Choroid plexus epithelial cell (primary cell): ENCODE data around the gene ASF1B.
A peak's percentile ranks its signal among the peaks of the same experiment; 100 is the strongest.

Source experiments
- DNase-seq: peaks from one replicate; pipeline ENCODE4 v3.0.0-alpha.2; 2010; ENCODE audit warnings: low read depth
- H3K4me3 ChIP-seq: 2 replicates; pipeline ENCODE4 v1.5.1; 2011; ENCODE audit warnings: low read depth, mild to moderate bottlenecking, control low read depth, low read length, moderate library complexity
- CTCF ChIP-seq: conservative IDR thresholded peaks from 2 replicates; pipeline ENCODE4 v1.5.1; 2011; ENCODE audit warnings: low read depth, mild to moderate bottlenecking, control low read depth, inconsistent platforms, low read length, moderate library complexity

The ASF1B gene

DNA sequence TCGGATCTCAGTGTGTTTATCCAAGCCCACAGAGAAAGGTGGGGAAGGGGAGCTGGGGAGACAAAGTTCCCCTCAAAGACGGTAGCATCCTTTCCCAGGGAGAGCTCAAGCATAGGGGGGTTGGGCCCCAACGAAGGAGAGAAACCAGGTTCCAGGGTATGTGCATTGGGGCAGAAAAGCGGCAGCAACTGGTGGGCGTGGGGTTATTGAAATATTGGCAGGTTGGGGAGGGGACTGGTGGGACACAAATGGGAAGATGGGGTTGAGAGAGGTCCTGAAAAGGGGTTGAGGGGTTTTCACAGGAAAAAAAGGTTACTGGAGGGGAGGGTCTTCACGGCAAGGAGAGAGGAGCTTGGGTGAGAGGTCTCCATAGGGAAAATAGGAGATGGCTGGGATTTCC is 1.0 kb downstream of the ASF1B start:
- no peak overlapping the region for H3K4me3 ChIP-seq
- no peak for TF ChIP-seq CTCF
- no peak for DNase-seq

DNA sequence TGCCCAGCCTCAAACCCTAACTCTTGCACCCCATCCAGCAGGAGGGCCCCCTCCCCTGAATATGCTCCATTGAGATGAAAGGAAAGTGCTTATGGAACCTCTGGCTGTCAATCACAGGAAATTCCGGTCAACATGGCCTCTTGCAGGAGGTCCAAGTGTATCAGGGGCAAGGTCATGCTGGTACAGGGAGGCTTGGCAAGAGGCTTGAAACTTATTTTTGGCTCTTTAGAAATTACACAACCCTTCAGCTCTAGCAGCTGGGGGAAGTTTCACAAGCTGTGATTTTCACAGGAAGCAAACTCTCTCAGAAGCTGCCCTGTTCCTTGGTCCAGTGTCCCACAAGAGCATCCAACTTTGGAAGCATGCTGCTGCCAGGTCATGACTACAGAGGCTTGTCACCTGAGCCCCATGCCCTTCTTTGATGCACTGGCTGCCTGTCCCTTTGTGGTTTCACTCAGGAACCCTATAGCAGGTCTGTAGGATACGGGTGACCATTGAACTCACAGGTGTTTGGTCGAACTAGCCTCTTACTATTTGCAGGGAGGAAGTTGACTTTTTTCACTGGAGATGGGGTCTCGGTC is 8.4 kb downstream of the ASF1B start:
- DNase-seq: peak; percentile 33
- TF ChIP-seq CTCF: no peak
- no peak overlapping the region for H3K4me3 ChIP-seq

GRCh38 chr19:14127176-14127575 is 9.2 kb downstream of the ASF1B start:
- no peak for TF ChIP-seq CTCF
- no peak overlapping the region for H3K4me3 ChIP-seq

GRCh38 chr19:14122924-14123323 is 13.5 kb downstream of the ASF1B start:
- no peak overlapping the region for H3K4me3 ChIP-seq
- no peak for DNase-seq
- no peak for TF ChIP-seq CTCF

More at GRCh38 chr19:14127176-14127575, 9.2 kb downstream of the ASF1B start:
- no peak for DNase-seq

DNA sequence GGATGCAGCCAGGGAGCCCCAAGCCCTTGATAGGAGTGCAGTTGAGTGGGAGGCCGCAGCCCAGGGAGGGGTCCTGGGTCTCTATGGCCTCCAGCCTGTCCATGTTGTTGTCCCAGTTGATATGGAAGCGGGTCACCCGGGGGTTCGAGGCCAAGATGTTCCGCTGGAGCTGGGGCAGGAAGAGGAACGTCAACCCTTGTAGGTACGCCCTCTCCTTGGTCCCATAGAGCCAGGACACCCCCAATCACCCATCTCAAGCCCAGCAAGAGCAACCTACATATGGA is 15.9 kb downstream of the ASF1B start:
- no peak overlapping the region for H3K4me3 ChIP-seq
- no peak for TF ChIP-seq CTCF
- no peak for DNase-seq

DNA sequence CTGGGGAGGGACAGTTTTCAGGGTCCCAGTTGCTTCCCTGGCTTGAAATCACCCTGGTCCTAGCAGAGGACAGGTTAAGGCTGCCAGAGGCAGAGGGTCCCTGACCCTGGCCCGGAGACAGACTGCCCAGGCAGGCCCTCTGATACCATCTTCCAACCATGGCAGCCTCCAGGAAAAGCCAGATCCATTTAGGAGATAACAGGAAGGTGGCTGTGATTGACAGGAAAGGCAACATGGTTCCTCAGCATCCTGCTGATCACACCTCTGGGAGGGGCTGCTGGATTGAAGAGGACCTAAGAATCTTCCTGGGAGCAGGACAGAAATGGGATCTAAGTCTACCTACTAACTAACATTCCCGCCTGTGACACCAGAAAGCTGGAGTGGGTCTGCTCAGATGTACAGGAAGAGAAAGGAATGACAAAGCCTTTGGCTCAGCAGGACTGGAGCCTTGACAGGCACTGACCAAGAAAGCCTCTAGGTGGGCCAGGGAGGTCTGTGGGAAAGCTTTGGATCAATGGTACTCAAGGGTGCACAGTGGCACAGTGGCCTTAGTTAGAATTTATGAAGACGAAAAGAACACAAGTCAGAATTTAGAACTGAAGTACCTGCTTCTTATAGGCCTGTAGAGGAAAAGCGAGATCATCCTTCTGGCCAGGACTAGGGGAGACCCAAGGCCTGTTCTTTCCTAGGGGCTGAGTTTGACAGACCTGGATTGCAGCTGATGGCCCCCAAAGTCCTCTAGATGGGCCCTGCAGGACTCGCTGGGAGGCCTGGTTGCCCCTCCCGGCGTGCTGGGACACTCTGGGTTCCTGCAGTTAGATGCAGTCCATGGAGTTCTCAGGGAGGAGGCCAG is 16.5 kb downstream of the ASF1B start:
- H3K4me3 ChIP-seq: no peak overlapping the region
- no peak for TF ChIP-seq CTCF
- no peak for DNase-seq

- no peak for DNase-seq
- no peak overlapping the region for H3K4me3 ChIP-seq
- no peak for TF ChIP-seq CTCF
Observed at GRCh38 chr19:14119146-14119545, 17.2 kb downstream of the ASF1B start.
